H1 (cell line): Measurements from ENCODE around the gene PSMB3. TPM values are rescaled to one million over a fixed set of nuclear protein-coding genes. Genes with fewer than 3 reads are reported as not detected.
A peak's percentile ranks its signal among the peaks of the same experiment; 100 is the strongest.

ENCODE experiments used
- CHD2 ChIP-seq: IDR thresholded peaks from 2 replicates; pipeline ENCODE4 v1.6.1; 2012; ENCODE audit warnings: low read length, improper control_type of control experiment
- CTBP2 ChIP-seq: IDR thresholded peaks from 2 replicates; pipeline ENCODE4 v1.7.0; 2011; ENCODE audit warnings: borderline replicate concordance, mild to moderate bottlenecking, moderate library complexity, mixed read lengths, low read length; ENCODE audit not compliant: insufficient read depth, insufficient read length
- EGR1 ChIP-seq: IDR thresholded peaks from 2 replicates; pipeline ENCODE4 v1.6.1; 2011; ENCODE audit warnings: low read depth, low read length, borderline replicate concordance
- GTF2F1 ChIP-seq: IDR thresholded peaks from 2 replicates; pipeline ENCODE4 v1.6.1; 2012; ENCODE audit warnings: low read depth, low read length, improper control_type of control experiment, borderline replicate concordance
- SIN3A ChIP-seq, 2 experiments: IDR thresholded peaks in 1 of 2; conservative IDR thresholded peaks in 1 of 2; 2 replicates each; pipeline ENCODE4 v1.6.1; 2011 to 2012; ENCODE audit warnings: low read length in 2 of 2, improper control_type of control experiment in 1 of 2, low read depth in 1 of 2, mild to moderate bottlenecking in 1 of 2
- TEAD4 ChIP-seq: IDR thresholded peaks from 2 replicates; pipeline ENCODE4 v1.6.1; 2012; ENCODE audit warnings: low read depth, low read length, inconsistent platforms, mixed read lengths
- polyA plus RNA-seq, 7 experiments: library from polyadenylated mRNA; depleted of rRNA in 3 of 7; stranded (reverse) in 5 of 7; unstranded in 2 of 7; fragments of >200 nt in 5 of 7; fragments of 200-250 nt in 2 of 7; gene quantifications; 1 replicate in 5 of 7; 2 replicates in 1 of 7; 4 replicates in 1 of 7; pipeline versions ENCODE4 v1.2.1 to v1.2.3, GENCODE V29; 2011 to 2013; ENCODE audit warnings: missing spikeins in 2 of 7, mixed read lengths in 2 of 7
- total RNA-seq: library from RNA; stranded (reverse); fragmentation: NEBNext Ultra II Directional; extraction: Animal tissue kit (Norgen Biotek cat#: 25700); gene quantifications from 2 replicates; pipeline ENCODE4 v1.2.1, GENCODE V29; 2021

PSMB3 gene
- total and polyA plus RNA-seq, 2 of the 8 experiments (the other 6 are each of a cell fraction or from before 2014, with no cell fraction given): 291 to 914 TPM

DNA sequence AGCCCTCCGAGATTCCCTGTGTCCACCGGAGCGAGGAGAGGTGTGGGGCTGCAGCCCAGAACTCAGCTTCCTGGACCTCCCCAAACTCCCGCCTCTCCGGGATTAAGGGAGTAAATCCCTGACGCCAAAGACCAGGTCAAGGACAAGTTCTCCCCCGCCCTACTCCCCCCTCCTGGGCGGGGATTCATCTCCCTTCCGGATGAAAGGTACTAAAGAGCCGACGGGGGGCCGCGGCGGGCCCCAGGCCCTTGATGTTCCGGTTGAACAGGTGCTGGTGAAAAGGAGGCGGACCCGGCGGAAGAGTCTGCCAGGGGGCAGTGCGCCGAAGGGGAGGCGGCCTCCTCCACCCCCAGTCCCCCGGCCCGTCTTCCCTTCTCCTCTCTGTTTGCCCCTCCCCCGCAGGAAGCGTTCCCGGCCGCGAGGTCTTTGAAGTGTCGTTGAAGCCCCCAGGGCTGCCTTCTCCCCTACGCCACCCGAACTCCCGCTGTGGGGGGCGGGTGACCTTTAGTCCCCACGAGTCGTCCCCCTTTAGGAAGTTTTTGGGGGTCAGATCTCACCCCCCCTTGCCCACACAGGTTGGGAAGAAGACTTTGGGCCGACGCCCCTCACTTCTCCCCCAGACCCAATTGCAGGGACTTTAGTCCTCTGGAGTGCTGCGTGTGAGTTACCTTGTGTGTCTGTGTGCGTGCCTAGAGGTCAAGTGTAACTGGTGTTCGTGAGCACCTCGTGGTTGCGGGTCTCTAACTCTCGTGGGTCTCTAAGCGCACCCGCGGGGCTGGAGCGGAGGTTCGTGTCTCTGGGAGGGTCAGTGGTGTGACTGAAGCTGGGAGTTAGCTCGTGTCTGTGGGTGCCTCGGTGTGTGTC lies 48.6 kb upstream of the PSMB3 start (continued):
- TF ChIP-seq CHD2: peak; percentile 52; the same call in 1 of the 2 replicates
- TF ChIP-seq EGR1: peak; percentile 67; the same call in 1 of the 2 replicates
- TF ChIP-seq GTF2F1: no peak
- no peak for TF ChIP-seq TEAD4
- peak; percentile 25 to 81; a peak in 2 of 4 replicates for TF ChIP-seq SIN3A (conservative IDR thresholded peaks at IDR 0.05 in 1 of 2, IDR thresholded peaks at IDR 0.05 in 1 of 2; ENCODE audit: low read depth in 1 of 2, low read length in 2 of 2)
- TF ChIP-seq CTBP2: peak; percentile 97
